TTC549 (cell line): ENCODE measurements around the gene PLBD2.

Experiments used
- FAIRE-seq: peaks from 2 replicates; lab custom pipeline; 2012; peaks lifted over from hg19 to GRCh38; lab: Jason Lieb, UNC

The PLBD2 gene

DNA sequence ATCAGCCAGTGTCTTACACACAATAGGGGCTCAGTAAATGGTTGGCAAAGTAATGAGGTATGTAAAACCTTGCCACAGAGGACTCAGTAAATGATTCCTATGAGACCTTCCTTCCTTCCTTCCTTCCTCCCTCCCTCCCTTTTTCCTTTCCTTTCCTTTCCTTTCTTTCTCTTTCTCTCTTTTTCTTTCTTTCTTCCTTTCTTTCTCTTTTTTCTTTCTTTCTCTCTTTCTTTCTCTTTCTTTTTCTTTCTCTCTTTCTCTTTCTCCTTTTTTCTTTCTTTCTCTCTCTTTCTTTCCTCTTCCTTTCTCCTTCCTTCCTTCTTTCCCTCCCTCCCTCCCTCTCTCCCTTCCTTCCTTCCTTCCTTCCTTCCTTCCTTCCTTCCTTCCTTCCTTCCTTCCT, 37.8 kb downstream of the PLBD2 start:
- no peak for FAIRE-seq

DNA sequence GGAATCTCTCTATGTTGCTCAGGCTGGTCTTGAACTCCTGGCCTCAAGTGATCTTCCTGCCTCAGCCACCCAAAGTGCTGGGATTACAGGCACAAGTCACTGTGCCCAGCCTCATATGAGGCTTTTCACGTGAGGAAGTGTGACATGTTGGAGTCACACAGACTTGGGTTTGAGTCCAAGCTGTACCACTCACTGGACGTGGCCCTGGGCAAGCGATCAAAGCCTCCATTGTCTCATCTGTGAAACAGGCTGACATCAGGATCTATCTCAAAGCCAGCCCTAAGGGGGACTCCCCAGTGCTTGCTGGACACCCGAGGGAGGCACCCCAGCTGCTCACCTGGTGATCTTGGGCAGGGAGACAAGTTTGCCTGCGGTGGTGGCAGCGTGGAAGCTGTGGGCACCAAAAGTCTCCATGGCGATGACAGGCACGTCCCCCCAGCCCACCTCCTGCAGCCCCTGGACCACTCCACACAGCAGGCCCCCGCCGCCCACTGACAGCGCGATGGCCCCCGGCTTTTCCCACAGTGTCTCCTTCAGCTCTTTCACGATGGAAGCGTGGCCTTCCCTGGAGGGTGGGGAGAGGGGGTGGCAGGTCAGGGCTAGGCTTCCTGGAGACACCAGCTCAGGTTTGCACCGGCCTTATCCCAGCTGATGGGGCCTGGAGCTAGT, 38.6 kb downstream of the PLBD2 start:
- FAIRE-seq = no peak

DNA sequence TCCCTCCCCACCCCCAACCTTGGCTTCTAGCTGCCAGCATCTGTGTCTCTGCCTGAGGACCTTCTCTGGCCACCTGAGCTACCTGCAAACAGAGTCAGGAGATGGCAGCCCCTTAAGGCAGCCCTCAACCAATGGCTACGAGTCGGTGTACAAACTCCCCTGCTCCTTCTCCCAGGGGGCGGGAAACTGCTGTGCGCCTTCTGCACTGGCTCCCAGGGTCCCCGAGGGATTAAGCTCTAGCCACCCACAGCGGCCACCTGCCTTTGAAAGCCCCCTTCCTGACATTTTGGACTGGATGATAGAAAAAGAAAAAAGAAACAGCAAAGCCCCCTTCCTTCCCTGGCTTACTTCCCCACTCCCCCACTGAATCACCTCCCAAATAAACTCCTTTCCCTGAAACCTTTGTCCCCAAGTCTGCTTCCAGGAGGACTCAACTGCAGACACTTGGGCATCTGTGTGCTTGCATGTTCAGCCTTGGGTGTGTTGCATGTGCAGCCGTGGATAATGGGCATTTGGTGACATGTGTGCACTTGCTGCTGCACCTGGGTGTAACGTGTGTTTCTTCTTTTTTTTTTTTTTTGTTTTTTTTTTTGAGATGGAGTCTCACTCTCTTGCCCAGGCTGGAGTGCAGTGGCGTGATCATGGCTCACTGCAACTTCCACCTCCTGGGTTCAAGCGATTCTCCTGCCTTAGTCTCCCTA, 39.3 kb downstream of the PLBD2 start:
- no peak for FAIRE-seq

DNA sequence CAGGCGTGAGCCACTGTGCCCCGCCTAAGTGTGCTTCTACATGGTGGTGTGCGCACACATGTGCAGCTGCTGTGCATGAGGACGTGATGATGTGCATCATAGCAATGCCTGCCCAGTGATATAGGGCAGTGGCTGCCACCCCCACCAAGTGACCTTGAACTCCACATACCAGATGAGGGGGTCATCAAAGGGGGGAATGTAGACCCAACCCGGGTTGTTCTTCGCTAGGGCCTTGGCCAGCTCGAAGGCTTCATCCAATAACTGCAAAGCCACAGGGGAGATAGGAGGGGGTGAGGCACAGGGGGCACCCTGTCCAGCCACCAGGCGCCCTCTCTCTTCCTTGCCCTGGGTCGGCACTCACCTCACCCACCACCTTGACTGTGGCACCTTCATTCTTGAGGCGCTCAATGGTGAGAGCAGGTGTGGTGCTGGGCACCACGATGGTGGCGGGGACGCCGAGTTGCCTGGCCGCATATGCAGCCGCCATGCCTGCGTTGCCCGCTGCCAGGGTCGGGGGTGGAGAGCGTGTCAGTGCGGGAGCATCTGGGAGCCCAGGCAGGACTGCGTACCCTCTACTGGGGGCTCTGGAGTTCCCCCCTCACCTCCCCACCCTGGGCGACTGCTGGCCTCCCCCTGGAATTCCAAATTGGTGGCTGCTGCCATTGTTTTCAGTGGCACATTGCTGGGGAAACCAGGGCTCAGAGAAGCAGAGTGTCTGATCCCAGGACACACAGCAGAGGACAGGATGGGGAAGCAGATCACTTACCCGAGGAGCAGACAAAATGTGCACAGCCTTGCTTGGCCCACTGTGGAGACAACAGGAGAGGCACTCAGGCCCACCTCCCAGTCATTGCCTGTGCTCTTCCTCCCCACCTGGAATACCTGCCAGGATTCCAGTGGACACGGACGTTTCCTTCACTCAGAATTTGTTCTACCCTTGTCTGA, 40.2 kb downstream of the PLBD2 start:
- no peak for FAIRE-seq

DNA sequence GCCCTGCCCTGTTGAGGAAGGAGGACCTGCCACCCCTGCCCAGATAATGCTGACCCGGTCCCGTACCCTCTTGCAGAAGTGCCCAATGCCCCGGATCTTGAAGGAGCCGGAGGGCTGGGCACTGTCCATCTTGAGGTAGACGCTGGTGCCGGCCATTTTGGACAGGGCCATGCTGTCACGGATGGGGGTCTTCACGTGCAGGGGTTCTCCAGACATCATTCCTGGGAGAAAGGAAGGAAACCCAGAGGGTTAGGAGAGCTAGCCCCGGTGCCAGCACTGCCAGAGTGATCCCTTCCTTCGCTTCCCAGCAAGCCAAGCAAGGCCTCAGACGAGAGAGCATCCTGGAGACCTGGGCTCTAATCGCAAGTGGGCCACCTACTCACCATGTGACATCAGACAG, 41.1 kb downstream of the PLBD2 start:
- FAIRE-seq = no peak

DNA sequence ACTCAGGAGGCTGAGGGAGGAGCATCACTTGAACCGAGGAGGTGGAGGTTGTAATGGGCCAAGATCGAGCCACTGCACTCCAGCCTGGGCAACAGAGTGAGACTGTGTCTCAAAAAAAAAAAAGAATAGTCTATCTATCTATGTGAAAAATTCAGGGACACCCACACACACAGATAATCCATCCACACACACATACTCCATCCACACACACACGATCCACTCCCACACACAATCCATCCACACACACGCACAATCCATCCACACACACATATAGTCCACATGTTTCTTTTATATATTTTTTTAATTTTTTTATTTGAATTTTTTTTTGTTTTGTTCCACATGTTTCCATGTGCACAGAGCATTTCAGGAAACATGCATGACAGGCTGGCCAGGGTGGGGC, 42.0 kb downstream of the PLBD2 start:
- no peak for FAIRE-seq

DNA sequence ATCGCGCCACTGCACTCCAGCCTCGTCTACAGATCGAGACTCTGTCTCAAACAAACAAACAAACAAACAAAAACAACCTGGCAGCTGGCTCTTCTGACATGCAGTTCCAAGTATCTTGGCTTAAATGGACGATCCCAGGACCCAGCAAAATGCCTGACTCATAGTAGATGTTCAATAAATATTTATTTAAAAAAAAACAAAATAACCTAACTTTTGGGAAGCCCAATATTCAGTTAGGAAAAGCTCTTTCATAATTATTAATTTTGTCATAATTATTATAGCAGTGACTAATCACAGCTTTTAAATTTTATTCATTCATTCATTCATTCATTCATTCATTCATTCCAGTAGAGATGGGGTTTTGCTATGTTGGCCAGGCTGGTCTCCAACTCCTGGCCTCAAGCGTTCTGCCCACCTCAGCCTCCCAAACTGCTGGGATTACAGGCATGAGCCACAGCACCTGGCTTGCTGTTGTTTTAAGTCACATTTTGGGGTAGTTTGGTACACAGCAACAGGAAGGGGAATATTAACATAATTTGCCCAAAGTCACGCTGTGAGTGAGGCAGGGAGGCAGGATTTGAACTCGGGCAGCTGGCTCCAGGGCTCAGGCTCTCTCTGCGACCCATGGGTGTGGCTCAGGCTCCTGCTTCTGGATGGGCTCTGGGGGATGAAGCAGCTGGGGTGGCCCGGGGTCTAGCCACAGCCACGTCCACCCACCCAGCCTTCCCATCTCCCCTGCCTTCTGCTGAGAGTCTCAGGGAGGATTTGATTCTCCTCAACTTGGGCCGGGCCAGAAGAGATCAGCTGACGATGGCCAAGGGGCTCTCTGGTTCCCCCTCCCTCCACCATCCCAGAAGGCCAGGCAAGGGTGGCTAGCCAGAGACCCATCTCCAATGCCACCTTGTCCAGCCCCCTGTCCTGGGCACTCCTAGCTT, 42.9 kb downstream of the PLBD2 start:
- no peak for FAIRE-seq

DNA sequence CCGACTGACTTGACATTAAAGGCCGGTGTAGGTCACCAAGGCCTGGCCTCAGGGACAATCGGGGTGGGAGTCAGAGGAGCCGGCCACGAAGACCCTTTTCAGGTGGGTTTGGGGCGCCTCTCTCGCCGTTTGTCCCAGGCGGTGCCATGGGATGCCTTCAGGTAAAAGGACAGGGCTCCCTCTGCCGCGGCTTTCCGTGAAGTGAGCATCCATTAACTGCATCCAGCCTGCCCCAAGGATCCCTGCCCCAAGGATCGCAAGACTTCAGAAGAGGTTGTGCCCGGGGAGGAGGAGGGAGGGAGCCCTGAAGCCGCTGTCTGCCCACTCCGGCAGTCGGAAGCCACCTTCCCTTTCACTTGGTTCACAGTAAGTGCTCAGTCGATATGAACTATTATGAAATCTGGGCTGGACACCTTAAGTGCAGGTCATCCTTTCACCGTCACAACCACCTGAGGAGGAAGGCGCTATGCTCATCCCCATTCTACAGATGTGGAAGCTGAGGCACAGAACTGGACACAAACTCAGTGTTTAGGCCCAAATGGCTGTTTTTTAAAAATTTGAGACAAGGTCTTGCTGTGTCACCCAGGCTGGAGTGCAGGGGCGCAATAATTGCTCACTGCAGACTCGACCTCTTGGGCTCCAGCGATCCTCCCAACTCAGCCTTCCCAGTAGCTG, 44.3 kb downstream of the PLBD2 start:
- no peak for FAIRE-seq

DNA sequence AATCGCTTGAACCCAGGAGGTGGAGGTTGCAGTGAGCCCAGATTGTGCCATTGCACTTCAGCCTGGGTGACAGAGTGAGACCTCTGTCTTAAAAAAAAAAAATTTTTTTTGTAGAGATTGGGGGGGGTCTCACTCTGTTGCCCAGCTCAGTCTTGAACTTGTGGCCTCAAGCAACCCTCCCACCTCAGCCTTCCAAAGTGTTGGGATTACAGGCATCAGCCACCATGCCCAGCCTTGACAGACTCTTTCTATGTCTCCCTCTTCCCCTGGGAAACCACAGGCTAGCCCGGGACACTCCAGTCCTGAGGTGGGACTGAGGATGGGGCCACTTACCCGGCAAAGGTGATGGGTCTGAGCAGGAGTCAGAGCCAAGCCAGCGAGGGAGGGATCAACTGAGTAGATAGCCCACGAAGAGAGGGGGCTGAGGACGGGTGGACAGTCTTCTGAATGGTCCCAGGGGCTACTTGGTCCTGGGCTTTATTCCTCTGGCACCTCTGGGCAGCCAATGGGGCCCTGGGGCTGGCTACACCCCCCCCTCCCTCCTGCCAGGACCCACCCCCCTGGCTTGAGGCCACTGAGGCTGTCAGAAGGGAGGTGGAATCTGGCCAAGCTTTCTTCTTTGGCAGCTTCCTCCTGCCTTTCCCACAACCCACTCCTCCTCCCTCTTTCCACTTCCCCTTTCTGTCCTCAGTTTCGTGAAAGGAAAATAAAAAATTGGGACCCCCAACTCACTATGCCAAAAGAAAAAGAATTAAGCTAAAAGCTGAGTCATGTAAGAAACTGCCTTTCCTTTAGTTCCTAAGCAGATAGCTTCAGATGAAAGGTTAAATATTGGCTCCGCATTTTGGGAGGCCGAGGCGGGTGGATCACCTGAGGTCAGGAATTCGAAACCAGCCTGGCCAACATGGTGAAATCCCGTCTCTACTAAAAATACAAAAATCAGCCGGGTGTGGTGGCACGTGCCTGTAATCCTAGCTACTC, 45.3 kb downstream of the PLBD2 start, which contains the start of gene SDS:
Gene SDS (minus strand): TSS at position 453 of the 981 bp plus-strand sequence. CDS start 4,179 bp downstream, outside the sequence.
- no peak for FAIRE-seq

DNA sequence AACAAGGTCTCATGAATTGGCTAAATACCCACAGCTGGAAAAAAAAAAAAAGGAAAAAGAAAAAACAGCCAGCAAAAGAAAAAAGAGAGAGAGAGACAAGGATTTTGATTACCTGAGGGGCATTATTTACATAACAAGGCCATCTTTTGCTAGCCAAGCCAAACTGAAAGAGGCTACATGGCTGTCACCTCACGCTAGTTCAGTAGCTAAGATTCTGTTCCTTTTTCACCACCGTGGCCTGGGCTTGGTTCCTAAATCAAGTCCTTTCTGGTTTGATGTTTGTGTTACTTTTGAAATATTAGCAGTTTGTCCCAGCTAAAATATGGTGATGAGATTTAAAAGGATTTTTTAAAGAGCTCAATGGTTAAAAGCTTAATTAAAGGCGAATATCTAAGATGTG, 47.3 kb downstream of the PLBD2 start:
- FAIRE-seq = no peak

DNA sequence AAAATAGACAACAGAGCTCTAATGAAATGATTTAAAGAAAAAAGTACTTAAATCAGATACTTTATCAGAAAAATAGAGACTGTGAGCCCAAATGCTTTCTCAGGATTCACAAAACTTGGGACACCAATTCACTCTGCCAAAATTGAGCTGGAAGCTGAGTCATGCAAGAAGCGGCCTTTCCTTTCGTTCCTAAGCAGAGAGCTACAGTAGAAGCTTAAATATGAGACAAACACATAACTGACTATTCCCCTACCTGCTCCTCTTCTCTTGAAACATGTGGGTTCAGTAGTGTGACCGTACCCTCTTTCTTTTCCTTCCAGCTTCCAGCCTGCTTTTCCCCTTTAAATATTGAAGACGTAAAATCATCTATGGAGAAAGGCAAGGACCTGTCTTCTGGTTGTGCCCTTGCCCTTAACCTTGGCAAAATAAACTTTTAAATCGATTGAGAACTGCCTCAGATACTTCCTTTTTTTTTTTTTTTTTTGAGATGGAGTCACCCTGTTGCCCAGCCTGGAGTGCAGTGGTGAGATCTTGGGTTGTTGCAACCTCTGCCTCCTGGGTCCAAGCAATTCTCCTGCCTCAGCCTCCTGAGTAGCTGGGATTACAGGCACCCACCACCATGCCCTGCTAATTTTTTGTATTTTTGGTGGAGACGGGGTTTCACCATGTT, 49.7 kb downstream of the PLBD2 start:
- no peak for FAIRE-seq

DNA sequence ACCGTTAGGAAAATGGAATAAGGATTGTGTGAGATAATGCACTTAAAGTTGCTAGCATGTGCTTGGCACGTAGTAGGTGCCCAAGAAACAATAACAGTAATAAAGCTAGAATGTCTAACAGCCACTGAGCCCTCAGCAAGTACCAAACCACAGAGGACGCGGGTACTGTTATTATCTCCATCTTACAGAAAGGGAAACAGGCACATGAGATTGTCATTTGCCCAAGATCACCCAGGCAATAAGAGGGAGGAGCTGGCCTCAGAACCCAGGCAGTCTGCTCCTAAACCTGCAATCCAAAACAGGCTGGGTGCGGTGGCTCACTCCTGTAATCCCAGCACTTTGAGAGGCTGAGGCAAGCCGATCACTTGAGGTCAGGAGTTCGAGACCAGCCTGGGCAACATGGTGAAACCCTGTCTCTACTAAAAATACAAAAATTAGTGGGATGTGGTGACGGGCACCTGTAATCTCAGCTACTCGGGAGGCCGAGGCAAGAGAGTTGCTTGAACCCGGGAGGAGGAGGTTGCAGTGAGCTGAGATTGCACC, 50.4 kb downstream of the PLBD2 start:
- FAIRE-seq = no peak

DNA sequence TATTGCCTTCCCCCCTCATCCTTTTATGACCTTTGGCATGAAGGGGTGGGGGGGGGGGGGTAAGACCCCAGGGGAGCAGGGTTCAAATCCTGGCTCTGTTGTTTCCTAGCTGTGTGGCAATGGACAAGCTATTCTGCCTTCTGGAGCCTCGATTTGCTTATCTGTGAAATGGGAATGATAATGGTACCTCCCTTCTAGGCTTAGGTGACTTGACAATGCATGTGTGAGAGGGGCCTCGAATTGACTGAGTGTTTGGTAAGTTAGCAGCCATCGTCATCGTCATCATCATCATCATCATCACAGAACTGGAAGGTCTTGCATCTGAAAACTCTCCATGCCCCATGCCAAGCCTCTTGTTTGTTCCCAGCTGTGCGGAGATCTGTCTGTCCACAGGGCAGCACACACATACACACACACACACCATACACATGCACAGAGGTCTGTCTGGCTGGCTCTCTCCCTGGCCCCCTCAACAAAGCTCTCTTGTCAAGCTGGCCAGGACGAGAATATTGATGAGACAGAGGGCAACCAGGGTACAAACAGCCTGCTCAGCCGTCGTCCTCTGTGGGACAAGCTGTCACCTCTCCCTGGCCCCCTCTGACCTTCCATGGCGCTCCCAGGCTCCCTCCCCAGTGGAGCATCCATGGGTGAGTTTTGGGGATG, 51.2 kb downstream of the PLBD2 start:
- no peak for FAIRE-seq

DNA sequence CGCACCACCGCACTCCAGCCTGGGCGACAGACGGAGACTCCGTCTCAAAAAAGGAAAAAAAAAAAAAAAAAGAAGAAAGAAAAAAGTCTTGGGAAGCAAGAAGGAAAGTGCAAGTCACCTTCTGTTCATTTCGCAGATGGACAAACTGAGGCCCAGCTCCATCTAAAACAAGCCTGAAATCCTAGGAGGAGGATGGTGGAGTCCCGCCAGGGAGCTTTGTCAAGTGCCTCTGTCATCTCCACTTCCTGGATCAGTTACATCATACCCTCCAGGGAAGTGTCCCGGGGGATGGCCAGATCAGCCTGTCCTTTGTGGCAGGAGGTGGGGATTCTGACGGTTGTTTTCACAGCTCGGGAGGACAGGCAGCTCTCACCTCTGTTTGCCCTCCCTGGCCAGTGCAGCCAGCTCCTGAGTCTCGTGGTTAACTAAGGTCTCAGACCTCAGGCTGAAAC, 55.1 kb downstream of the PLBD2 start:
- FAIRE-seq = no peak

DNA sequence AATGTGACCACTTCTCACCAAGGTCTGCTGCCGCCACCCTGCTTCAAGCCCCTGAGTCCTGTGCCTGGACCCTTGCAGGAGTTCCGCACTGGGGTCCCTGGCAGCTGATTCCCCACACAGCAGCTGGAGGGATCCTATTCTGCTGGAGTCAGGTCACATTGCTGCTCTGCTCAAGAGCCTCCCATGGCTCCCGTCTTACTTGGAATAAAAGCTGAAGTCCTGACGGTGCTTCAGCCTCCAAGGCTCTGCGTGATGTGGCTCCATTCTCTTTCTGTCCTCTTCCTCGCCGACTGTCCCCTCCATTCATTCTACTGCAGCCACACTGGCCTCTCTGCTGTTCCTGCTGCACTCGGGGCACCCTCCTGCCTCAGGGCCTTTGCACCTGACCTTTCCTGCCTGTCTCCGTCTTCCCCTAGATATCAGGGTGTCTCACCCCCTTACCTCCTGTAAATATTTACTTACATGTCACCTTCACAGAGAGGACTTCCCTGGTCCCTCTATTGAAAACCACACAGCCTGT, 56.2 kb downstream of the PLBD2 start:
- no peak for FAIRE-seq

DNA sequence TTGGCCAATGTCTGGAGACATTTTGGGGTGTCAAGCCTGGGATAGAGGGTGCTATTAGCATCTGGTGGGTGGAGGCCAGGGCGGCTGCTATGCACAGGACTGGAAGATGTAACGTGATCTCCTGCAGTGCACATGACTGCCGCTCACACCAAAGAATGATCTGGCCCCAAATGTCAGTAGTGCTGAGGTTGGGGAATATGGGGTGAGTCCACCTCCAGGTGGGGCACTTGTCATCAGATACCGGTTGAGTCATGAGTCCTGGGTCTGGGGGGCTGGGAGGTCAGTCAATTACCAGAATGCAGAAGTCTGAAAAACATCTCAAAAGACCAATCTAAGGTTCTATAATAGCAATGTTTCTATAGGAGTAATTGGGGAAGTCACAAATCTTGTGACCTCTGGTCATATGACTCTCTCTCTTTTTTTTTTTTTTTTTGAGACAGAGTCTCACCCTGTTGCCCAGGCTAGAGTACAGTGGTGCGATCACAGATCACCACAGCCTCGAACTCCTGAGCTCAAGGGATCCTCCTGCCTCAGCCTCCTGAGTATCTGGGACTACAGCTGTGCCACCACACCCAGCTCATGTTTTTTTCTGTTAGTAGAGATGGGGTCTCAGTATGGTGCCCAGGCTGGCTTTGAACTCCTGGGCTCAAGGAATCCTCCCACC, 57.8 kb downstream of the PLBD2 start:
- no peak for FAIRE-seq

DNA sequence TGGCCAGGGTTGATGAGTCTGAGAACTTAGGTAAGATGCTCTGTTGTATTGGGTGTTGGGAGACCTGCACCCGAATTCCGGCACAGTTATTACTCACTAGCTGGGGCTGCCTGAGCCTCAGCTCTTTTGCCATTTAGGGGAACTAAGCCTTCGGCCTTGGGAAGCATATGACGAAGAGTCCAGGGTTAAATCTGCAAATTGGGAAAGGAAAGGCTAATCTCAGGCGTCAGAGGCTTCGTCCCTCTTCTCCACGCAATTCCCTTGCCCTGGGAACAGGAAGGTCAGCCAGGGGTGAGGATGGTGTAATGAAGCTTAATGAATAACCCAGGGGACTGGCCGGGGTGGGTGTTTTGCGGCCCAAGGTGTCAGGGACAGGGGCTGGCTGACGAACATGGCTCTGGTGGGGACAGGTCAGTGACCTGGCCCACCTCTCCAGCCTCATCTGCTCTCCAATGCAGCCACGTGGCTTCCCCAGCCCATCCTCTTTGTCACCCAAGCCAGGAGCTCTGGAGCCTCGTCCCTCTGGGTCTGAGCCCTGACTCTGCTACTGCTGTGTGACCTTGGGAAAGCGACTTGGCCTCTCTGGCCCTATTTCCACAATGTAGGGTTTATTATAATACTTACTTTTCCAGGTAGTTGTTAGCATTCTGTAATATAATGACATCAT, 60.0 kb downstream of the PLBD2 start:
- no peak for FAIRE-seq
